ENCODE data around the gene RAB3GAP2. TPM values are rescaled to one million over a fixed set of nuclear protein-coding genes. Genes with fewer than 3 reads are reported as not detected.

RAB3GAP2 gene
- total and polyA plus RNA-seq, 2 donors (not counting 1 experiment from before 2014, with no cell fraction given) = 16.9 to 70.5 TPM

DNA sequence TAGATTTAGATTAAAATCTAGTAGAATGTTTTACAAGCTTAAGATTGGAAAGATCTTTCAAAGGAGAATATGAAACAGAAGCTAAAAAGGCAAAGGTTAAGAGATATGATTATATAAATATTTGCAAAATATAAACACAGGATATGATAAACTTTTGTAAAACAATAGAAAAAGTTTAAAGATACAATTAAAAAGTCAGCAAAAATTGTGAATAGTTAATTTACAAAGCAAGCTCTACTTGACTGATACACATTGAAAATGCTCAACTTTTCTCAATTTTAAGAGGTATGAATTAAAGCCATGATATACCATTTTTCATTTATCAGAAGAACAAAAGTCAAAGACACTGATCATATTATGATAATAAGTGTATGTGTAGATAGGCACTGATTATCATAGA, 21.0 kb downstream of the RAB3GAP2 start:
- Histone ChIP-seq H3K4me2 (replicated peaks; ENCODE audit: low read depth, low read length, poor library complexity, severe bottlenecking) (no peak overlapping the region), H3K36me3 (replicated peaks in 1 of 2; ENCODE audit: control extremely low read depth in 1 of 2, control insufficient read depth in 1 of 2, extremely low read depth in 1 of 2, insufficient read depth in 2 of 2, low read length in 1 of 2) (peaks cover 5 to 21% of the 10 kb centered on the region in 2 experiments), H3K4me1 (ENCODE audit: control insufficient read depth in 2 of 2, insufficient read depth in 2 of 2, low read length in 2 of 2) (peaks cover 3 to 16% of the 10 kb centered on the region in 2 donors), H4K20me1 (ENCODE audit: control insufficient read depth, insufficient read depth, low read length, poor library complexity, severe bottlenecking) (no peaks in the 10 kb centered on the region), H3K79me2 (ENCODE audit: control insufficient read depth, insufficient read depth, low read length) (peaks cover 57% of the 10 kb centered on the region), H3K27me3 (replicated peaks in 1 of 4; ENCODE audit: control extremely low read depth in 1 of 4, control insufficient read depth in 3 of 4, insufficient read depth in 4 of 4, low read length in 3 of 4) (no peaks in the 10 kb centered on the region), H3K27ac (ENCODE audit: low read length in 2 of 2) (no peak overlapping the region), H3K4me3 (ENCODE audit: control extremely low read depth in 1 of 5, extremely low read depth in 1 of 5, insufficient read depth in 1 of 5, low read depth in 2 of 5, low read length in 4 of 5) (no peak overlapping the region), H3K9ac (ENCODE audit: low read length) (no peak overlapping the region), H3K9me3 (ENCODE audit: control extremely low read depth in 1 of 3, control insufficient read depth in 2 of 3, insufficient read depth in 1 of 3, low read length in 2 of 3) (peaks cover 8 to 22% (median 22%) of the 10 kb centered on the region in 3 donors), H2AFZ (ENCODE audit: insufficient read depth, low read depth, low read length, poor library complexity, severe bottlenecking) (no peak overlapping the region)
- intact Hi-C loops (cut with micrococcal nuclease) = no loop called here
- Mint-ChIP-seq H3K4me1 (peaks cover 42% of the 10 kb centered on the region), H3K27me3 (no peaks in the 10 kb centered on the region), H3K27ac (no peak overlapping the region), H3K4me3 (no peak overlapping the region), H3K9me3 (ENCODE audit: insufficient read depth) (peaks cover 17% of the 10 kb centered on the region)
- ATAC-seq (ENCODE audit: low read depth) = no peak
- no peak for DNase-seq
- no peak for TF ChIP-seq CTCF (IDR thresholded peaks at IDR 0.05)
- no peak for TF ChIP-seq EZH2 (IDR thresholded peaks at IDR 0.05; ENCODE audit: borderline replicate concordance, insufficient read depth, low read depth, low read length, poor library complexity, severe bottlenecking)
- ChIA-PET CTCF (interaction anchor here (0.6 kb wide), 1 partner anchor 844 kb away, joined by 3 read pairs; no protein-coding TSS in a partner anchor), POLR2A (no interaction called here)

GRCh38 chr1:220250681-220251080, 21.6 kb downstream of the RAB3GAP2 start:
- TF ChIP-seq CTCF (IDR thresholded peaks at IDR 0.05) (no peak), EZH2 (IDR thresholded peaks at IDR 0.05; ENCODE audit: borderline replicate concordance, insufficient read depth, low read depth, low read length, poor library complexity, severe bottlenecking) (no peak)
- peak overlapping the region; percentile 4 for H3K27ac Mint-ChIP-seq
- no peak overlapping the region for H3K4me3 Mint-ChIP-seq
- Histone ChIP-seq H3K79me2 (ENCODE audit: control insufficient read depth, insufficient read depth, low read length) (peaks cover 57% of the 10 kb centered on the region), H3K9me3 (ENCODE audit: control extremely low read depth in 1 of 3, control insufficient read depth in 2 of 3, insufficient read depth in 1 of 3, low read length in 2 of 3) (peaks cover 8 to 23% (median 22%) of the 10 kb centered on the region in 3 donors), H2AFZ (ENCODE audit: insufficient read depth, low read depth, low read length, poor library complexity, severe bottlenecking) (no peak overlapping the region), H3K4me2 (replicated peaks; ENCODE audit: low read depth, low read length, poor library complexity, severe bottlenecking) (no peak overlapping the region), H3K27me3 (replicated peaks in 1 of 4; ENCODE audit: control extremely low read depth in 1 of 4, control insufficient read depth in 3 of 4, insufficient read depth in 4 of 4, low read length in 3 of 4) (no peaks in the 10 kb centered on the region), H3K9ac (ENCODE audit: low read length) (no peak overlapping the region), H3K4me3 (ENCODE audit: control extremely low read depth in 1 of 5, extremely low read depth in 1 of 5, insufficient read depth in 1 of 5, low read depth in 2 of 5, low read length in 4 of 5) (no peak overlapping the region), H3K27ac (ENCODE audit: low read length in 2 of 2) (no peak overlapping the region), H3K36me3 (replicated peaks in 1 of 2; ENCODE audit: control extremely low read depth in 1 of 2, control insufficient read depth in 1 of 2, extremely low read depth in 1 of 2, insufficient read depth in 2 of 2, low read length in 1 of 2) (peaks cover 5 to 21% of the 10 kb centered on the region in 2 experiments), H3K4me1 (ENCODE audit: control insufficient read depth in 2 of 2, insufficient read depth in 2 of 2, low read length in 2 of 2) (peaks cover 3 to 13% of the 10 kb centered on the region in 2 donors), H4K20me1 (ENCODE audit: control insufficient read depth, insufficient read depth, low read length, poor library complexity, severe bottlenecking) (no peaks in the 10 kb centered on the region)
- DNase-seq = no peak
- ChIA-PET CTCF (interaction anchor here (0.6 kb wide), 1 partner anchor 845 kb away, joined by 3 read pairs; no protein-coding TSS in a partner anchor), POLR2A (no interaction called here)
- no peak for ATAC-seq (ENCODE audit: low read depth)
- peaks cover 17% of the 10 kb centered on the region for H3K9me3 Mint-ChIP-seq (ENCODE audit: insufficient read depth)
- intact Hi-C loops (cut with micrococcal nuclease) = no loop called here
- peaks cover 37% of the 10 kb centered on the region for H3K4me1 Mint-ChIP-seq
- no peaks in the 10 kb centered on the region for H3K27me3 Mint-ChIP-seq

Measured in B cell (primary cell).